Psoas muscle (tissue), 8 donors: ENCODE data around the gene PRRC1. TPM values are rescaled to one million over a fixed set of nuclear protein-coding genes. Genes with fewer than 3 reads are reported as not detected.

Experiments used
- ATAC-seq, 4 donors: fragments of 200-7000 bp; cut with Tn5 transposase; one replicate each; pipeline ENCODE4 v1.9.1; 2020; ENCODE audit warnings: moderate library complexity in 3 of 4, mild to moderate bottlenecking in 2 of 4
- DNase-seq, 2 donors: peaks; one replicate each; pipeline ENCODE4 v3.0.0-alpha.2; 2020
- H3K27ac ChIP-seq: fragments of 200-600 bp; one replicate; pipeline ENCODE4 v1.8.0; 2022
- H3K27me3 ChIP-seq, 3 donors: fragments of 200-600 bp in 1 of 3; one replicate each; pipeline versions ENCODE4 v1.6.1 to v1.8.0; 2013 to 2022; ENCODE audit warnings: low read length in 2 of 3, mild to moderate bottlenecking in 2 of 3, moderate library complexity in 1 of 3; ENCODE audit not compliant: insufficient read depth in 3 of 3
- H3K36me3 ChIP-seq, 2 donors: fragments of 200-600 bp in 1 of 2; one replicate each; pipeline versions ENCODE4 v1.6.1 to v1.8.0; 2013 to 2022; ENCODE audit warnings: low read depth in 1 of 2, mild to moderate bottlenecking in 1 of 2, moderate library complexity in 1 of 2; ENCODE audit not compliant: insufficient read depth in 1 of 2
- H3K4me1 ChIP-seq: fragments of 200-600 bp; one replicate; pipeline ENCODE4 v1.8.0; 2022
- H3K4me3 ChIP-seq: fragments of 200-600 bp; one replicate; pipeline ENCODE4 v1.8.0; 2022; ENCODE audit warnings: mild to moderate bottlenecking
- H3K9me3 ChIP-seq: fragments of 200-600 bp; one replicate; pipeline ENCODE4 v1.8.0; 2022
- CTCF ChIP-seq: fragments of 200-600 bp; IDR thresholded peaks from one replicate; pipeline ENCODE4 v1.8.0; 2022; ENCODE audit warnings: antibody characterized with exemption
- WGBS, 3 donors: extraction: QIAGEN DNeasy Blood & Tissue Kit; methylation state at CpG; one replicate each; pipeline versions ENCODE4 v1.1.6 to v1.1.7; 2013; 5-methylcytosine and 5-hydroxymethylcytosine counted together
- intact Hi-C, 2 donors: fragments of 100-400 bp; cut with DNase I; formaldehyde crosslinking; loops; one replicate each; pipeline versions ENCODE4 v1.11.0 to v1.14.2; 2022
- long read RNA-seq, 2 donors: library from polyadenylated mRNA; unstranded; transcript quantifications; one replicate each; pipeline ENCODE4 v2.0.0, GENCODE V29; 2021
- polyA plus RNA-seq, 3 donors: library from polyadenylated mRNA; stranded (reverse); fragments of 200-250 nt; gene quantifications; one replicate each; pipeline ENCODE4 v1.2.3, GENCODE V29; 2013
- total RNA-seq, 4 donors: library from RNA; stranded (reverse); fragmentation: NEBNext Ultra II Directional in 2 of 4; extraction: Animal tissue kit (Norgen Biotek cat#: 25700) in 2 of 4; gene quantifications; one replicate each; pipeline versions ENCODE4 v1.2.1 to v1.2.4, GENCODE V29; 2021 to 2023
- donor health status: healthy with polysubstance abuse.
- donor health status: DM: no; HTN: no; CAD: no; lungs with moderate emphysema.
- donor health status: Bipolar disorder and iron deficiency.
- donor health status: healthy.
- donor health status: DM: yes; HTN: yes; CAD: no.
- donor health status: DM: no; HTN: no; CAD: no.
- donor health status: DM: no; HTN: no; CAD: no.
- donor health status: DM: yes; HTN: yes; CAD: no.

Gene PRRC1
- 10 to 100 TPM; 14.0 to 26.6 (median 16.4) TPM for total RNA-seq
- 10 to 100 TPM in 2 of 3 donors, 1 to 10 TPM in 1; 7.0 to 14.4 (median 13.5) TPM for polyA plus RNA-seq
- long read RNA-seq, donor 1, full-length matches to known transcripts: 3 of 6 reads
- long read RNA-seq, donor 1, partial matches to known transcripts: 3 of 6 reads
- long read RNA-seq, donor 1, other reads (novel, unspliced or antisense): 0 of 6 reads
- long read RNA-seq, donor 2, full-length matches to known transcripts: 16 of 21 reads
- long read RNA-seq, donor 2, partial matches to known transcripts: 2 of 21 reads
- long read RNA-seq, donor 2, other reads (novel, unspliced or antisense): 3 of 21 reads

GRCh38 chr5:127517480-127518318 lies at the start of gene PRRC1:
Gene PRRC1 (plus strand): TSS chr5:127517640. CDS start chr5:127523480, 5,840 bp downstream.
- no peaks in the 10 kb centered on the region for H3K27me3 ChIP-seq
- peak; percentile 84 to 90 for DNase-seq
- H3K4me1 ChIP-seq: peaks cover 8% of the 10 kb centered on the region
- no peaks in the 10 kb centered on the region for H3K9me3 ChIP-seq
- 0 to 1% (median 0%) methylated on average over 63 to 80 of the region's 80 CpGs for WGBS, 3 donors
- peak within 1 kb of the TSS; percentile 85 for H3K27ac ChIP-seq
- ATAC-seq: peak; percentile 93 to 97 (median 96)
- peak within 1 kb of the TSS; percentile 96 for H3K4me3 ChIP-seq
- no peak for TF ChIP-seq CTCF
- intact Hi-C loops: loop anchor here in 1 of 2 donors (10.0 kb wide), 1 partner anchor 863 kb away; no protein-coding TSS in a partner anchor
- no peaks in the 10 kb centered on the region for H3K36me3 ChIP-seq

- Histone ChIP-seq H3K27ac (no peak overlapping the region), H3K36me3 (no peaks in the 10 kb centered on the region), H3K9me3 (no peaks in the 10 kb centered on the region), H3K4me1 (no peaks in the 10 kb centered on the region), H3K4me3 (no peak overlapping the region), H3K27me3 (no peaks in the 10 kb centered on the region)
- 58 to 76% (median 59%) methylated on average over 2 of the region's 2 CpGs for WGBS, 3 donors
- ATAC-seq (no peak), DNase-seq (no peak)
- no peak for TF ChIP-seq CTCF
- intact Hi-C loops: no loop called here
These were observed 46.2 kb upstream of the PRRC1 start for GRCh38 chr5:127471211-127471610.

GRCh38 chr5:127472700-127473099 lies 44.7 kb upstream of the PRRC1 start:
- H3K9me3 ChIP-seq: no peaks in the 10 kb centered on the region
- intact Hi-C loops: no loop called here
- ATAC-seq: no peak
- no peaks in the 10 kb centered on the region for H3K36me3 ChIP-seq
- no peaks in the 10 kb centered on the region for H3K27me3 ChIP-seq
- H3K27ac ChIP-seq: no peak overlapping the region
- H3K4me3 ChIP-seq: no peak overlapping the region
- no peak for DNase-seq
- WGBS, 3 donors: 93 to 94% (median 93%) methylated on average over 3 of the region's 3 CpGs
- H3K4me1 ChIP-seq: no peaks in the 10 kb centered on the region
- TF ChIP-seq CTCF: no peak

- H3K9me3 ChIP-seq: no peaks in the 10 kb centered on the region
- ATAC-seq (no peak), DNase-seq (no peak)
- 74 to 81% (median 78%) methylated on average over 4 of the region's 4 CpGs for WGBS, 3 donors
- no peak for TF ChIP-seq CTCF
- H3K27me3 ChIP-seq: no peaks in the 10 kb centered on the region
- no peak overlapping the region for H3K27ac ChIP-seq
- no peaks in the 10 kb centered on the region for H3K36me3 ChIP-seq
- intact Hi-C loops: no loop called here
- H3K4me1 ChIP-seq: no peaks in the 10 kb centered on the region
- no peak overlapping the region for H3K4me3 ChIP-seq
These were observed 31.0 kb upstream of the PRRC1 start for GRCh38 chr5:127486471-127486870.
